ENCODE measurements around the gene MIB2. TPM values are rescaled to one million over a fixed set of nuclear protein-coding genes. Genes with fewer than 3 reads are reported as not detected.
"Not testable (repeated sequence)": the region's sequence is repeated elsewhere in the genome, so short reads cannot be mapped to it uniquely, and the experiment has no call there.

The MIB2 gene
- total RNA-seq, 1 donor from 2014 or later: 55.5 TPM

GRCh38 chr1:1631782-1632420, 16.6 kb downstream of the MIB2 start, which contains the start of gene MMP23B:
Gene MMP23B, plus strand, starts transcription at chr1:1632173. Its CDS starts 46 bp downstream, at chr1:1632219.
- no peaks in the 10 kb centered on the region for H3K36me3 ChIP-seq (ENCODE audit: control insufficient read depth, insufficient read depth, low read length)
- peaks cover 28% of the 10 kb centered on the region for H3K27me3 ChIP-seq (ENCODE audit: control insufficient read depth, insufficient read depth, low read length)
- no peak within 1 kb of the TSS for H3K4me3 ChIP-seq (ENCODE audit: low read depth, low read length)
- TF ChIP-seq CTCF (IDR thresholded peaks at IDR 0.05; ENCODE audit: insufficient read depth, low read length, poor library complexity, severe bottlenecking): no peak
- DNase-seq (ENCODE audit: low read depth): no peak

DNA sequence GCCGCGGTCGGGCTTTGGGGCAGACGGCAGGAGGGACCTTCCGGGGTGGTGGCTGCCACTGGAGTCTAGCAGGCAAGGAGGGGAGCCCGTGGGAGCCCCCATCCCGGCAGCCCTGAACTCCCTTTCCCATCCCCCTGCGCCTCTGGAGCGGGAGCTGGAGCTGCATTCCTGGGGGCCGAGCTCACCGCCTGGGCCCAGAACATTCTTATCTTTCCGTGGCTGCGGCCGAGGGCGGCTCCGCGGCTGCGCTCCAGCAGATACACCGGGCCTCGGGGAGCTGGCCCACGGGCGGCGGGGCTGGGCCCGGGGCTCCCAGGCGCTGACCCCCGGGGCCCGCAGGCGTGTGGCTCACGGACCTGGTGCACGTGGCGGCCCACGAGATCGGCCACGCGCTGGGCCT, 18.1 kb downstream of the MIB2 start:
- not testable (repeated sequence) for H3K4me3 ChIP-seq (ENCODE audit: low read depth, low read length); DNase-seq (ENCODE audit: low read depth); H3K36me3 ChIP-seq (ENCODE audit: control insufficient read depth, insufficient read depth, low read length)
- H3K27me3 ChIP-seq (ENCODE audit: control insufficient read depth, insufficient read depth, low read length): peaks cover 28% of the 10 kb centered on the region

DNA sequence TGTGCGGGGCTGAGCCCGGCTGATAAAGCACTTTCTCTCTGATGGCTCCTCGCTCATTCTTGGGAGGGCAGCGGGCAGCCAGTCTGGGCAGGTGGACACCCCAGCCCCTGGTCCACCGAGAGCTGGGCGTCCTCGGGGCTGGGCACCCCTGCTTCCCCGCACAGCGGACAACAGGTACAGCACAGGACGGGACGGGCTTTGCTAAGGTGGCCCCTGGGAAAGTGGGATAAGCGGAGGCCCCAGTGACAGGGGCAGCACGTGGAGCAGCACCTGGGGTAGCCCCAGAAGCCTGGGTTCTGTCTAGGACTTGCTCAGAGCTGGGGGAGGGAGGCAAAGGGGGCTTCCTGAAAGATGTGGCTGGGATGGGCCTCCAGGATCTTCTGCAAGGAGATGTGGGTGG, 19.3 kb downstream of the MIB2 start:
- not testable (repeated sequence) for H3K36me3 ChIP-seq (ENCODE audit: control insufficient read depth, insufficient read depth, low read length); DNase-seq (ENCODE audit: low read depth); H3K4me3 ChIP-seq (ENCODE audit: low read depth, low read length)
- peaks cover 26% of the 10 kb centered on the region for H3K27me3 ChIP-seq (ENCODE audit: control insufficient read depth, insufficient read depth, low read length)

GRCh38 chr1:1636621-1637478, 21.6 kb downstream of the MIB2 start:
- H3K36me3 ChIP-seq (ENCODE audit: control insufficient read depth, insufficient read depth, low read length); DNase-seq (ENCODE audit: low read depth); H3K4me3 ChIP-seq (ENCODE audit: low read depth, low read length); H3K27me3 ChIP-seq (ENCODE audit: control insufficient read depth, insufficient read depth, low read length): not testable (repeated sequence)

- DNase-seq (ENCODE audit: low read depth); H3K36me3 ChIP-seq (ENCODE audit: control insufficient read depth, insufficient read depth, low read length); H3K27me3 ChIP-seq (ENCODE audit: control insufficient read depth, insufficient read depth, low read length); H3K4me3 ChIP-seq (ENCODE audit: low read depth, low read length): not testable (repeated sequence)
These were observed 22.2 kb downstream of the MIB2 start for GRCh38 chr1:1637479-1637875.

GRCh38 chr1:1638528-1638927, 23.2 kb downstream of the MIB2 start:
- not testable (repeated sequence) for H3K27me3 ChIP-seq (ENCODE audit: control insufficient read depth, insufficient read depth, low read length); H3K4me3 ChIP-seq (ENCODE audit: low read depth, low read length); H3K36me3 ChIP-seq (ENCODE audit: control insufficient read depth, insufficient read depth, low read length); DNase-seq (ENCODE audit: low read depth)

- DNase-seq (ENCODE audit: low read depth); H3K4me3 ChIP-seq (ENCODE audit: low read depth, low read length): not testable (repeated sequence)
These were observed 24.1 kb downstream of the MIB2 start for GRCh38 chr1:1639368-1639767.

DNA sequence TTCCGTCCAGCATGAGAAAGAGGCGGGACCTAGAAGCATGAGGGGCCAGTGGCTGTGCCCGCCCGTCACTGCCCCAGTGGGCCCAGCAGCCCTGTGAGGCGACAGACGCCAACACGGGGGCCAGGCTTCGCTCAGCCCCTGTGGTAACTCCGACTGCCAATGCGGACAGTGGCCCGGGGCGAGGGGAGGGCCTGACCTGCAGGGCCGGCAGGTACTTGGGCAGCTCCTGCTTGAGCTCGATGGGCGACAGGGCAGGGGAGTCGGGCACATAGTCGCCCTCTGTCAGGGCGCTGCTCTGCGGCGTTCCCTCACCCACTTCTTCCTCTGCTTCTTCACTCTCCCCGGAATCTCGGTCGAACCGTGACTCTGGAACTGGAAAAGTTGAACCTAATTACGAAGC, 24.8 kb downstream of the MIB2 start:
- DNase-seq (ENCODE audit: low read depth); H3K36me3 ChIP-seq (ENCODE audit: control insufficient read depth, insufficient read depth, low read length): not testable (repeated sequence)

More at GRCh38 chr1:1639368-1639767, 24.1 kb downstream of the MIB2 start:
- not testable (repeated sequence) for H3K27me3 ChIP-seq (ENCODE audit: control insufficient read depth, insufficient read depth, low read length); H3K36me3 ChIP-seq (ENCODE audit: control insufficient read depth, insufficient read depth, low read length)

DNA sequence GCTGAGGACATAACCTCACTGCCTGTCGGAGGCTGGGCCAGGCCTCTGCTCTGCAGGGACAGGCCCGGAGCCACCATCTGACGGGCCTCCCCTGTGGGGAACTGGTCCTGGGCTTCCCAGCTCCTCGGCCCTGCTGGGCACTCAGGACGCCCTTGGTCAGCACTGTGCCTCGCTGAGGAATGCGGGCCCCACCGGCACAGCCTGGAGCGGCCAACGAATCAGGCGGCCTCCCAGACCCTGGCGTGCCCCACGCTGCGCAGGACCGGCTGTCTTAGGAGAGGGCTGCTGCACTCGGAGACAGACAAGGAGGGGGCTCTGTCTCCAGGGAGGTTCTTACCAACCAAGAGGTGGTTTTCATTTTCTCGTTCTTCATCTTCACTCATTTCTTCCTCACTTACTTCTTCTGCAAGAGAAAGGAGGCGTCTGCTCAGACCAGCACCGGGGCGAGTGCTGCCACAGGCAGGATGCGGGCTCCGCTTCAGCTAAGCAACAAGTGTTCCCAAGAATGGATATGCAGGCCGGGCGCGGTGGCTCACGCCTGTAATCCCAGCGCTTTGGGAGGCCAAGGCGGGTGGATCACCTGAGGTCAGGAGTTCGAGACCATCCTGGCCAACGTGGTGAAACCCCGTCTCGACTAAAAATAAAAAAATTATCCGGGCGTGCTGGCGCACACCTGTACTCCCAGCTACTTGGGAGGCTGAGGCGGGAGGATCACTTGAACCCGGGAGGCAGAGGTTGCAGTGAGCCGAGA, 25.6 kb downstream of the MIB2 start:
- not testable (repeated sequence) for DNase-seq (ENCODE audit: low read depth); H3K36me3 ChIP-seq (ENCODE audit: control insufficient read depth, insufficient read depth, low read length); H3K4me3 ChIP-seq (ENCODE audit: low read depth, low read length); H3K27me3 ChIP-seq (ENCODE audit: control insufficient read depth, insufficient read depth, low read length)

More for the DNA sequence above, 24.8 kb downstream of the MIB2 start:
- not testable (repeated sequence) for H3K27me3 ChIP-seq (ENCODE audit: control insufficient read depth, insufficient read depth, low read length); H3K4me3 ChIP-seq (ENCODE audit: low read depth, low read length)

- H3K36me3 ChIP-seq (ENCODE audit: control insufficient read depth, insufficient read depth, low read length); H3K27me3 ChIP-seq (ENCODE audit: control insufficient read depth, insufficient read depth, low read length); DNase-seq (ENCODE audit: low read depth); H3K4me3 ChIP-seq (ENCODE audit: low read depth, low read length): not testable (repeated sequence)
These were observed 31.0 kb downstream of the MIB2 start for GRCh38 chr1:1646326-1646725.

GRCh38 chr1:1647567-1648241, 32.4 kb downstream of the MIB2 start:
- H3K36me3 ChIP-seq (ENCODE audit: control insufficient read depth, insufficient read depth, low read length); DNase-seq (ENCODE audit: low read depth); H3K27me3 ChIP-seq (ENCODE audit: control insufficient read depth, insufficient read depth, low read length); H3K4me3 ChIP-seq (ENCODE audit: low read depth, low read length): not testable (repeated sequence)

GRCh38 chr1:1648265-1648664, 33.0 kb downstream of the MIB2 start:
- not testable (repeated sequence) for DNase-seq (ENCODE audit: low read depth); H3K36me3 ChIP-seq (ENCODE audit: control insufficient read depth, insufficient read depth, low read length); H3K27me3 ChIP-seq (ENCODE audit: control insufficient read depth, insufficient read depth, low read length); H3K4me3 ChIP-seq (ENCODE audit: low read depth, low read length)

Data from kidney epithelial cell (primary cell).